ENCODE results near the gene TBXAS1. TPM values are rescaled to one million over a fixed set of nuclear protein-coding genes. Genes with fewer than 3 reads are reported as not detected.

TBXAS1 gene
- total RNA-seq, 1 donor: not detected

DNA sequence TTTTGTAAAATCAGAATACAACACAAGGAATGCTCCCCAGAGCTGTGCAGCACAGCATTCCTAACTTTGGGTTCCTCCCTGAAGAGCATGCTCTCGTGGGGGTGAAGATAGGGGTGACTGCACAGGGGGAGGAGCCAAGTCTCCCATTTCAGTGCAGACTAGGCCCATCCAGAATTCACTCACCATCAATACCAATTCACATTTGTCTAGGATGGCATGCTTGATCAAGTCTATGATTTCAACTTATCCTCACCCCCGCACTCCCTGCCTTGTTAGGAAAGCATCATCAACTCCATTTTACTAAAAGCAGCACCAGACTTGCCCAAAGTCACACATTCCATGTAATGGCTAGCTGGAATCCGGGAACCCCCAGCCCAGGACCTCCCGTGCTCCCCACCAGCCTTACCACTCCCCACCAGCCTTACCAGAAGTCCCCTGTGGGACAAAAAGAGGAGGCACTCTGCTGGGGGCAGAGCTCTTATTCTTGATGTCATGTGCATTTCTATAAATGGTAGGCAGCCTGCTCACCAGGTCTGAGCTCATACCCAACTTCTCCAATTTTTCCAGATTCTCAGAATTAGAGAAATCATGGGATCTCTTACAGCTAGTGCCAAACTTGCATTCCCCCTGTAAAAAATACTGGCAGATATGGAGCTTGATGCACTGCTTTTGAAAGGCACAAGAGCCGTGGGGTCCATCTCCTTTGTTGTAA is 227.5 kb downstream of the TBXAS1 start:
- TF ChIP-seq, protein P1, sequence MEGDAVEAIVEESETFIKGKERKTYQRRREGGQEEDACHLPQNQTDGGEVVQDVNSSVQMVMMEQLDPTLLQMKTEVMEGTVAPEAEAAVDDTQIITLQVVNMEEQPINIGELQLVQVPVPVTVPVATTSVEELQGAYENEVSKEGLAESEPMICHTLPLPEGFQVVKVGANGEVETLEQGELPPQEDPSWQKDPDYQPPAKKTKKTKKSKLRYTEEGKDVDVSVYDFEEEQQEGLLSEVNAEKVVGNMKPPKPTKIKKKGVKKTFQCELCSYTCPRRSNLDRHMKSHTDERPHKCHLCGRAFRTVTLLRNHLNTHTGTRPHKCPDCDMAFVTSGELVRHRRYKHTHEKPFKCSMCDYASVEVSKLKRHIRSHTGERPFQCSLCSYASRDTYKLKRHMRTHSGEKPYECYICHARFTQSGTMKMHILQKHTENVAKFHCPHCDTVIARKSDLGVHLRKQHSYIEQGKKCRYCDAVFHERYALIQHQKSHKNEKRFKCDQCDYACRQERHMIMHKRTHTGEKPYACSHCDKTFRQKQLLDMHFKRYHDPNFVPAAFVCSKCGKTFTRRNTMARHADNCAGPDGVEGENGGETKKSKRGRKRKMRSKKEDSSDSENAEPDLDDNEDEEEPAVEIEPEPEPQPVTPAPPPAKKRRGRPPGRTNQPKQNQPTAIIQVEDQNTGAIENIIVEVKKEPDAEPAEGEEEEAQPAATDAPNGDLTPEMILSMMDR (IDR thresholded peaks at IDR 0.05; ENCODE audit: insufficient read depth, low read depth, low read length): no peak
- no peak overlapping the region for H3K4me3 ChIP-seq (ENCODE audit: low read depth, low read length)
- DNase-seq (ENCODE audit: low read depth): no peak

DNA sequence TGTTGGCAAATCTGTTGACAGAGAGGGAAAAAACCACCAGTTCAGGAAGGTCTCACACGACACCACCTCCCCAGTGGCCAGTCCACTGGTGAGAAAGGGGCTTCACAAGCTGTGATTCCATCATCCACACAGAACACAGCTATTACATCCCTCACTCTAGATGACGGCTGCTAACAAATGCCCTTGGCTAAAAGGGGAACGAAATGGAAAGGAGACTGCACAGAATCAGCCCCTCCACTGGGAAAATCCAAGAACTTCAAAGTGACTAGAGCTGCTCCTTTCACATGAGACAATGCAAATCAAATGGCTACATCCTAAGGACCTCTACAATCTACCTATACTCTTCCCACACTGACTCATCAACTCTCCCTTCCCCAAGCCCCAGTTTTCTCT is 228.1 kb downstream of the TBXAS1 start:
- DNase-seq (ENCODE audit: low read depth): no peak
- no peak overlapping the region for H3K4me3 ChIP-seq (ENCODE audit: low read depth, low read length)
- TF ChIP-seq, protein P1 (IDR thresholded peaks at IDR 0.05; ENCODE audit: insufficient read depth, low read depth, low read length): no peak

DNA sequence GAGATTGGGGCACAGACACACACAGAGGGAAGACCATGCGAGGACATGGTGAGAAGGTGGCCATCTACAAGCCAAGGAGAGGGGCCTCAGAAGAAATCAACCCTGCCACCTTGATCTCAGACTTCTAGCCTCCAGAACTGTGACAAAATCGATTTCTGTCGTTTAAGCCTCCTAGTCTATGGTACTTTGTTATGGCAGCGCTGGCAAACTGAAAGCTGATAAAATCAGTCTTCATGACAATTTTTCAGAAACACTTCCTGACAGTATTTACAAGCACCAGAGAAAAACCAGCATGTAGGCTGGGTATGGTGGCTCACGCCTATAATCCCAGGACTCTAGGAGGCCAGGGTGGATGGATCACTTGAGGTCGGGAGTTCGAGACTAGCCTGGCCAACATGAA is 229.5 kb downstream of the TBXAS1 start:
- DNase-seq (ENCODE audit: low read depth): no peak
- H3K4me3 ChIP-seq (ENCODE audit: low read depth, low read length): no peak overlapping the region
- TF ChIP-seq, protein P1 (IDR thresholded peaks at IDR 0.05; ENCODE audit: insufficient read depth, low read depth, low read length): no peak

DNA sequence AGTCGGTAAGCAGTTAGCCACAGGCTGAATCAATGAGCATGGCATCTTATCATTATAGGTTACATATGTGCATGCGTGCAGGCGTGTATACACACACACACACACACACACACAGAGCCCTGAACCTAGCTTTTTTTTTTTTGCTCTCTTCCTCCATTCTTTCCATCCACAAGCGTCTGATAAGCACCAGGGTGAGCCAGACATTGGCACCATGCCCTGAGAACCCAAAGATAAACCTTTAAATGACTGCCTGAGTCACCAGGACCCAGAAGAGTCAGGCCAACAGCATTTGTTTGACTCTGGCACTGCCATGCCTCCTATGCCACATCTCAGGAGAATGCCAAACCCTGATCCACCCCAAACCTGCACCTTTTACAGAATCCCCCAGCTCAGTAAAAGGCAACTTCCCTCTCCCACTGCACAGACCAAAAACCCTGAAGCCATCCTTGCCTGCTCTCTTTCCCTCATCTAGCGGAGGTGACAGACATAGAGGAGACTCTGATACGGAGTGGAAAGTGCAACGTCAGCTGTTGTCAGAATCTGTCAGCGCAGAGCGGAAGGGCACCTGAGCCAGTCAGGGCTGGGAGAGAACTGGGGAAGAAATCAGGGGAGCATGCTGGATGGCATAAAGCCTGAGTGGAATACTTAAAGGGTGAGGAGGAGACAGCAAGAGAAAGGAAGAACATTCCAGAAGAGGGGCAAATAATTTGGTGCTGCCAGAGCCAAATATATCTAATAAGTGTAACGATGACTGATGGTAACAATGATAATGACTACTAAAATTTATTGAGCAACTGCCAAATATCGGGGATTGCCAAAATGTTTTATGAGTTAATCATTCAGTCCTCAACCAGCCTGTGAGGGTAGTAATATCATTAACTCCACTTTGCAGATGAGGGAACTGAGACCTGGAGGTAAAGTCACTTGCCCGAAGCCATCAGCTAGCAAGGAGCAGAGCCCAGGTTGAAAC is 230.5 kb downstream of the TBXAS1 start:
- DNase-seq (ENCODE audit: low read depth): peak; percentile 94
- no peak overlapping the region for H3K4me3 ChIP-seq (ENCODE audit: low read depth, low read length)
- TF ChIP-seq, protein P1 (IDR thresholded peaks at IDR 0.05; ENCODE audit: insufficient read depth, low read depth, low read length): no peak

DNA sequence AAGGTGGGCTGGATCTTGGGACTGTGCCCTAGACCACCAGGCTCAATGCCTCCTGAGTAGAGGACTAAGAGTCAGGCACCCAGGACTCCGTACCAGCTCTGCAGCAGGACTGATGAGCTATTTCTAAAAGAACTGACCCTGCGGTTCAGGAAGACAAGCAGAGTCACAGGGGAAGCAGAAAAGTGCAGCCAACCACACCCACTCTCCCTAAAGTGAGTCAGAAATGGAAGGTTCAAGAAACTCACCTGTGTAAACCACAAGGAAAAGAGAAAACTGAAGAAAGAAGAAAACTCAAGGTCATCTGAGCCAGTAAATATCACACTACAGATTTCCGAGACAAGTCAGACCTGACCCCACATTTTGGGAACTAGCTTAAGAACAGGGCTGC is 231.2 kb downstream of the TBXAS1 start:
- DNase-seq (ENCODE audit: low read depth): no peak
- H3K4me3 ChIP-seq (ENCODE audit: low read depth, low read length): no peak overlapping the region
- TF ChIP-seq, protein P1 (IDR thresholded peaks at IDR 0.05; ENCODE audit: insufficient read depth, low read depth, low read length): no peak

DNA sequence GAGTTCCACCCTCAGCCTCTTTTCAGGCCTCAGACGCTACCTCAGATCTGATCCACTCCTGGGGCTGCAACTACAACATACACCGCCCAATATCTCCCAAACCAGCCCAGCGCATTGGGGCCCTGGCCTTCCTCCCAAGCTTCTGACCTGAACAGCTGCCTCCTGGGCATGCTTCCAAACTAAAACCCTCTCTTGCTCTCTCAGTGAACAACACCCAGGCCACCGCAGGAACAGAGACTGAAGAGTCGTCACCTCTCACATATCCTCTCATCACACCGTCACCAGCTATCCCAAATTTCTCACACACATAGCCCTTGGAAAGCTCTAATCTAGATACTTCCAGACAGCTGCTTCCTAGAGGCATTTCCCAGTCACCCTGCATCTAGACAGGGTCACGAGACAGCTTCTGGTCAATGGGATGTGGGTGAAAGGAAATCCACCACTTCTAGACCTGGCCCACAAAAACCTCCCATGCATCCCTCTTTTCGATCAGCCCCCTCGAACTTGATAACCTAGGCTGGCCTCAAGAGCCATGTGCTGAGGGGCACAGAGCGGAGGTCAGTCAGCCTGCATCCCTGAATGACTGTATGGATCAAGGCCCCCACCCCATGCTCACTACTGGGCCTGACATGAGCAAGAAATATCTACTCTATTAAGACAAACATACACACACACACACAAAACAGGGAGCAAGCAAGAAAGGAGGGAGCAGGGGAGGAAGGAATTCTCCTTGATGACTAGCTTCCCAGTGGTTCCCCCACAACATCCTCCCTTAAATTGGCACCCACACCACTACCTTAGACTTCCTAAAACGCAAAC is 231.9 kb downstream of the TBXAS1 start:
- TF ChIP-seq, protein P1 (IDR thresholded peaks at IDR 0.05; ENCODE audit: insufficient read depth, low read depth, low read length): no peak
- H3K4me3 ChIP-seq (ENCODE audit: low read depth, low read length): peak overlapping the region; percentile 74
- DNase-seq (ENCODE audit: low read depth): peak; percentile 91

All from fibroblast of villous mesenchyme (primary cell).